Measurements from ENCODE around the gene SNX11.
A peak's percentile ranks its signal among the peaks of the same experiment; 100 is the strongest.
"Not testable (repeated sequence)": the region's sequence is repeated elsewhere in the genome, so short reads cannot be mapped to it uniquely, and the experiment has no call there.

The SNX11 gene, protein sequence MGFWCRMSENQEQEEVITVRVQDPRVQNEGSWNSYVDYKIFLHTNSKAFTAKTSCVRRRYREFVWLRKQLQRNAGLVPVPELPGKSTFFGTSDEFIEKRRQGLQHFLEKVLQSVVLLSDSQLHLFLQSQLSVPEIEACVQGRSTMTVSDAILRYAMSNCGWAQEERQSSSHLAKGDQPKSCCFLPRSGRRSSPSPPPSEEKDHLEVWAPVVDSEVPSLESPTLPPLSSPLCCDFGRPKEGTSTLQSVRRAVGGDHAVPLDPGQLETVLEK

DNA sequence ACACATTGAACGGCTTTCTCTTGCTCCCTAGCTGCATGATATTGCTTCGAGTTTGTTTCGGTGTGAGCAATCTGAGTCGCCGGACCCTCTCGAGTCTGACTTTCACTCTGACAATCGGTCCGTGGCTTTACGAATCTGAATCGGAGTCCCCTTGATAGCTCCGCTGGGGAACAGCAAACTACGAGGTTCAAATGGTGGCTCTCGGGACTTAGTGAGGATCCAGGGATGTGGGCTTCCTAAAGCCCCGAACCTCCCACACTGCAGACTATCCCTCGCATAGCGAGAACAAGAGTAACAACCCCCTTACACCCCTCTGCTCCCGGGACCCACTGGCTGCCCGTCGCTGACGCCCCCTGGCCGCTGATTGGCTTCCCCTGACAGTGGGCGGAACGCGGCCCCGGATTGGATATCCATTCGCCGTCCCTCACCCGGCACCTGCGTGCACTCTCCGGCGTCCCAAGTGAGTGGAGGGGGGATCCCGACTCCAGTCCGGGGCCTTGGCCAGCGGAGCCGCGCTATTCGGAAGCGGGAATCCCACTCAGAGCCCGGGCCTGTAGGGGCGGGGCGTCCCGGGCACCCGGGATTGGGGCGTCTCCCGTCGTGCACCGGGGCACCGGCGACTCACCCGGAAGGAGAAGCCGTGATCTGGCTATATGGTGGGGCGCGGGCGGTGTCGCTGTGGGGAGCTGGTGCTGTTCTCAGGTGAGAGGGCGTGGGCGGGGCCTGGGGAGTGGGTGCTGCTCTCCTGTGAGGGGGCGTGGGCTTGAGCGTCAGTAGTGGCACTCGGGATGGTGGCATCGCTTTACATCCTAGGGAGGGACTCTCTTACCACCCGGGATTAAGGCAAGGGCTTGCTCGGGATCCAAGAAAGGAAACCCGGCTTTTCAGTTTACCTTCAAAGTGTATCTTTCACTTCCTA lies at the start of gene SNX11:
SNX11 (plus strand) TSS at position 630 of the 919 bp plus-strand sequence. CDS start 4,278 bp downstream, outside the sequence.
- DNase-seq (ENCODE audit: low read depth), result peak; percentile 81

DNA sequence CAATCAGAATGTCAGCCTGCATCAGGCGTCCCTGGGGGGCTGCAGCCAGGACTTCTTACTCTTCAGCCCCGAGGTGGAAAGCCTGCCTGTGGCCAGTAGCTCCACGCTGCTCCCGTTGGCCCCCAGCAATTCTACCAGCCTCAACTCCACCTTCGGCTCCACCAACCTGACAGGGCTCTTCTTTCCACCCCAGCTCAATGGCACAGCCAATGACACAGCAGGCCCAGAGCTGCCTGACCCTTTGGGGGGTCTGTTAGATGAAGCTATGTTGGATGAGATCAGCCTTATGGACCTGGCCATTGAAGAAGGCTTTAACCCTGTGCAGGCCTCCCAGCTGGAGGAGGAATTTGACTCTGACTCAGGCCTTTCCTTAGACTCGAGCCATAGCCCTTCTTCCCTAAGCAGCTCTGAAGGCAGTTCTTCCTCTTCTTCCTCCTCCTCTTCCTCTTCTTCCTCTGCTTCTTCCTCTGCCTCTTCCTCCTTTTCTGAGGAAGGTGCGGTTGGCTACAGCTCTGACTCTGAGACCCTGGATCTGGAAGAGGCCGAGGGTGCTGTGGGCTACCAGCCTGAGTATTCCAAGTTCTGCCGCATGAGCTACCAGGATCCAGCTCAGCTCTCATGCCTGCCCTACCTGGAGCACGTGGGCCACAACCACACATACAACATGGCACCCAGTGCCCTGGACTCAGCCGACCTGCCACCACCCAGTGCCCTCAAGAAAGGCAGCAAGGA lies 49.0 kb upstream of the SNX11 start:
- DNase-seq (ENCODE audit: low read depth), result no peak

DNA sequence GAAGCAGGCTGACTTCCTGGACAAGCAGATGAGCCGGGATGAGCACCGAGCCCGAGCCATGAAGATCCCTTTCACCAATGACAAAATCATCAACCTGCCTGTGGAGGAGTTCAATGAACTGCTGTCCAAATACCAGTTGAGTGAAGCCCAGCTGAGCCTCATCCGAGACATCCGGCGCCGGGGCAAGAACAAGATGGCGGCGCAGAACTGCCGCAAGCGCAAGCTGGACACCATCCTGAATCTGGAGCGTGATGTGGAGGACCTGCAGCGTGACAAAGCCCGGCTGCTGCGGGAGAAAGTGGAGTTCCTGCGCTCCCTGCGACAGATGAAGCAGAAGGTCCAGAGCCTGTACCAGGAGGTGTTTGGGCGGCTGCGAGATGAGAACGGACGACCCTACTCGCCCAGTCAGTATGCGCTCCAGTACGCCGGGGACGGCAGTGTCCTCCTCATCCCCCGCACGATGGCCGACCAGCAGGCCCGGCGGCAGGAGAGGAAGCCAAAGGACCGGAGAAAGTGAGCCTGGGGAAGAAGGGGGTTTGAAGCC lies 48.4 kb upstream of the SNX11 start:
- no peak for DNase-seq (ENCODE audit: low read depth)

DNA sequence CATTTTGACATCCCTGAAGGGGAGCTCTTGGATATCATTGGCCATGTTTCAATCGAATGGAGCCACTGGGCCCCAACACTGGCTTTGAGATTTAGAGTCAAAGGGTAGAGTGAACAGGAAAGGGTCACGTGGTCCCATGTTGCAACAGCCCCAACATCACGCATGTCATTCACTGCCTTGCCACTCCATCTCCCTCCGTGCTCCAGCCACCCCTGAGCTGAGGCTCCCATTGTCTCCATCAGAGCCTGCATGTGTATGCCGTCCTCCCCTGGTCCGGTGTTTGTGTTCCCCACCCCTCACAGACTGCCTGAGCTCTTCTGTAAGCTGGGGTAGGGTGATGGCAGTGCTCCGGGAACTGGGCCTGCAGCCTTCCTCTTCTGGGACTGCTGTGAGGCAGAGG lies 47.3 kb upstream of the SNX11 start:
- DNase-seq (ENCODE audit: low read depth), result no peak

DNA sequence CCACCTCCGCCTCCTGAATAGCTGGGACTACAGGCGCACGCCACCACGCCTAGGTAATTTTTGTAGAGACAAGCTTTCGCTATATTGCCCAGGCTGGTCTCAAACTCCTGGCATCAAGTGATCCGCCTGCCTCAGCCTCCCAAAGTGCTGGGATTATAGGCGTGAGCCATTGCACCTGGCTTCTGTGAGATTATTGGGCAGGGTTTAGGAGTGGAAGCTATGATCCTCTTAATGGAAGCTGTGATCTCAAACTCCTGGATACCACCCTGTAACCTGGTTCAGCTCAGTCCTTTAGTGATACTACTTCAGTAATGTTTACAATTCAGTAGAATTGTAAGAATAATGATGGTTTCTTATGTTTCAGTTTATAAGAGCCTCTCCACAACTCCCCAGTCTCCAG lies 45.3 kb upstream of the SNX11 start:
- DNase-seq (ENCODE audit: low read depth), result no peak

DNA sequence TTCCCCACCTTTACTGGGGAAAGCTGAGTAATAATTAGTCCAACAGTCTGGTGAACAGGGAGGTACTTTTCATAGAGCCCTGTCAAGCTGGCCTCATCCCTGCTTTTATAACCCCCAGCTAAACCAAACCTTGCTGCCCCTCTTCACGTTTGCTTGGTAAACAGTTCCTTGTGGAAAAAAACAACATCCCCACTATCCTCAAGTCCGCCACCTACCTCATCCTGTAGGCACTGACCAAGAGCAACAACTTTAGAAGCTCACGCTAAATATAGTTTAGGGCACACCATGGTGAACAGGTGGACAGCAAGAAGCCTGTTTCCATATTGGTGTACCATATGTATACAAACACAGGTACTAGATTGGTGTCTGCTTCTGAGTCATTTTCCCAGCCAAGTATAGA lies 42.9 kb upstream of the SNX11 start:
- DNase-seq (ENCODE audit: low read depth), result no peak

DNA sequence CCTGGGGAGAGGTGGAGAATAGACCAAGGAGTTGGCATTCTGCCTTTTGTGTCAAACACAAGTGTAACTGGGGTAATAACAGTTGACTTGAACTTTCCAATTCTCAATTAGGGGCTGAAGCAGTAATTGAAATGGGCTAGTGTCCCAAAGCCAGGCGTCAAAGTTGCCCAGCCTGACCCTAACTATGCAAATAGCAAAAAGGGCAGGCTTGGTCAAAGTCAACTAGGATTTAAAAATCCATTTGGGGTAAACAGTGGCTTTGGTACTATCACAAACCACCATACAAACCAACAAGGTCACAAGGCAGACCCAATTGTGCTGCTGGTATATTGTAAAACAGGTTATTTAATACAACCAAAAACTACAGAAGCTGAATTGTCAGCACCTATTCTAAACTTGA lies 41.4 kb upstream of the SNX11 start:
- no peak for DNase-seq (ENCODE audit: low read depth)

DNA sequence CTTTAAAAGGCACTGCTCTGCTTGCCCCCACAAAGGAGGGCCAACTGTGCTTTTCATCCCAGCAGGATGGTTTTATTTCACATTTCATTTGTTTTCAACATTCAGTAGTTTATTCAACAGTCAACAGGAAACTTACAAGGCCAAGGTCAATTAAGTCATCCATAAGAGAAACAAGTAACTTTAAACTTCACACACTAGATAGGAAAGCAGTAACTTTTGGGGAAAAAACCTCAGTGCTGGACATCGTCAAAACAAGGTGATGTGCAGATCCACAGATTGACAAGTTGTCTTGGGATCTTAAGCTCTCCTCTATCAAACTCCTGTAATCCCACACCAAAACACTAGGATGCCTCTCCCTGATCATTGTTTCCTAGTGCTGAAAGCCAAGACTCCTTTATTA lies 40.9 kb upstream of the SNX11 start:
- DNase-seq (ENCODE audit: low read depth), result no peak

DNA sequence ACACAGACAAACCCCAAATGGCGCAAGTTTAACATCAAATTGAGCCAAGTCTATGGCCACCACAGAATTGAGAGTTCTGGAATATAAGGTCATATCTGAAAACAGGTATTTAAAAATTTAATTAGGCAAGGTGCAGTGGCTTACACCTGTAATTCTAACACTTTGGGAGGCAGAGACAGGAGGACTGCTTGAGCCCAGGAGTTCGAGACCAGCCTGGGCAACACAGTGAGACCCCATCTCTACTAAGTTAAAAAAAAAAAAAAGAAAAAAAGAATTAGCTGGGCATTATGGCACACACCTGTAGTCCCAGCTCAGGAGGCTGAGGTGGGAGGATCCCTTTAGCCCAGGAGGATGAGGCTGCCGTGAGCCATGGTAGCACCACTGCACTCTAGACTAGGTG lies 40.3 kb upstream of the SNX11 start:
- no peak for DNase-seq (ENCODE audit: low read depth)

DNA sequence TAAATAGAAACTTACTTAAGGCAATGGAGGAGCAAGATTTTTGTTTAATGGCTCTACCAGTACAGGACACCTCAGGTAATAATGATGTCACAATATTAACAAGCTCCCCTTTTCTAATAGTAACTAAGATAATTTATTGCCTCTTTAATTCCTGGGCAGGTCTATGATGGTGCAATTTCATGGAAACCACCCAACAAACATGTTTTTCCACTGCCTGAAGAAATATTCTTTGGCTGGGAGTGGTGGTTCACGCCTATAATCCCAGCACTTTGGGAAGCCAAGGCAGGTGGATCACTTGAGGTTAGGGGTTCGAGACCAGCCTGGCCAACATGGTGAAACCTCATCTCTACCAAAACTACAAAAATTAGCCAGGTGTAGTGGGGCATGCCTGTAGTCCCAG lies 39.8 kb upstream of the SNX11 start:
- not testable (repeated sequence) for DNase-seq (ENCODE audit: low read depth)

DNA sequence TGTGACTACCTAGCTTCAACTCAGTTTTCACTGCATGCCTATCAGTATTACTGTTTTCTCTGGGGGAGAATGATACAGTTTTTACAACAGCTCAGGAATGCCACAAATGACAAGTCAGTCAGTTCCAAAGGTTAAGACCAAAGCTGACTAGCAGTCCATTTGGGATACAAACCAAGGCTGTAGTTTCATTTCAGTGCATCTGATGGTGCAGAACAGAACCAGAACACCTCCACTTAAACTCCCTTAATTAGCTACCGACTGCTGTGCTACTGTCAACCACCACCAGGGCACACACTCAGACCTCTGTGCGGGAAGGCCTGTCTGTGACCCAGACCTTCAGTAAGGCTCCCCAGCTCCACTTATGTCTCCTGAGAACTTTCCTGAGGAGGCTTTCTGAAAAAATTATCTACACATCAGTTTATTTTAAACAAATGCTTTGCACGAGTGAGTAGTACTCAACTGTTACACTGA lies 39.0 kb upstream of the SNX11 start:
- DNase-seq (ENCODE audit: low read depth), result no peak

DNA sequence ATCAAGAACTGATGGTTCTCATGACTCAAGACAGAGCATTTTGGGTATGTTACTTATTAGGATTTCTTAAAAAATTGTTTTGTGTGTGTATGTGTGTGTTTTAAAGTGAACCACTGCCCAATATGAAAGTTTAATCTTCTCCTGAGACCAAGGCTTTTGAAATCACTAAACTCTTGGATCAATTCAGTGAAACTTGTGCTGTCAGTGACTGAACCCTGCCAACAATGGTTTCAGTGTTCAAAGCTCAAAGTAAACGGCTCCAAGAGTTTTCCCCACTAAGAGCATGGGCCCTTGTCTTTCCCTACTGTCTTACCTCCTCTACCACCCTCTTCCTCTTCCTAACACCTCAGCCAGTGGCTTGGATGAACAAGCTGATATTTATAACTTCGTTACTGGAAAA lies 37.4 kb upstream of the SNX11 start:
- no peak for DNase-seq (ENCODE audit: low read depth)

DNA sequence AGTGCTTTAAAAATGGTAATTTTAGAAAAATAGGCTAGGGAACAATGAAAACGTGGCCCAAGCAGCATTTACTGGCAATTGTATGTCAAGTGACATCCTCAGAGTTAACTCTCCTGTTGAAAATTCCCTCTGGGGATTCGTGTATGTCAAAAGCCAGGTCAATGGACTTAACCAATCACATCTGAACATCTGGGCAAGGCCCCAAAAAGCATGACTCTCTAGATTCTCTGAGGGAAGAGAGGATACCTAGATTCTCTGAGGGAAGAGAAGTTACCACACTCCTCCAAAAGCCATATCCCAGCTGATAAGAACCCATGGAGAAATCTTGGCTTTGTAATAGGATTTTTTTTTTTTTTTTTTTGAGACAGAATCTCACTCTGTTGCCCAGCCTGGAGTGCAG lies 35.9 kb upstream of the SNX11 start:
- DNase-seq (ENCODE audit: low read depth), result no peak

DNA sequence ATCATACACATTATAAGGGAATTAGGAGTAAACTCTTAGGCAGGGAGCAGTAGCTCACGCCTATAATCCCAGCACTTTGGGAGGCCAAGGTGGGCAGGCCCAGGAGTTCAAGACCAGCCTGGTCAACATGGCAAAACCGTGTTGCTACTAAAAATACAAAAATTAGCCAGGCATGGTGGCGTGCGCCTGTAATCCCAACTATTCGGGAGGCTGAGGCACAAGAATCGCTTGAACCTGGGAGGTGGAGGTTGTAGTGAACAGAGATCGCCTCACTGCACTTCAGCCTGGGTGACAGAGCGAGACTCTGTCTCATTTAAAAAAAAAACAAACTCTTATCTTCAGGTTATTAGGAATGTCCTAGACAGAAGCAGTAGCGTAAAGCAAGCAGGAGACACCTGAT lies 34.8 kb upstream of the SNX11 start:
- DNase-seq (ENCODE audit: low read depth), result not testable (repeated sequence)

DNA sequence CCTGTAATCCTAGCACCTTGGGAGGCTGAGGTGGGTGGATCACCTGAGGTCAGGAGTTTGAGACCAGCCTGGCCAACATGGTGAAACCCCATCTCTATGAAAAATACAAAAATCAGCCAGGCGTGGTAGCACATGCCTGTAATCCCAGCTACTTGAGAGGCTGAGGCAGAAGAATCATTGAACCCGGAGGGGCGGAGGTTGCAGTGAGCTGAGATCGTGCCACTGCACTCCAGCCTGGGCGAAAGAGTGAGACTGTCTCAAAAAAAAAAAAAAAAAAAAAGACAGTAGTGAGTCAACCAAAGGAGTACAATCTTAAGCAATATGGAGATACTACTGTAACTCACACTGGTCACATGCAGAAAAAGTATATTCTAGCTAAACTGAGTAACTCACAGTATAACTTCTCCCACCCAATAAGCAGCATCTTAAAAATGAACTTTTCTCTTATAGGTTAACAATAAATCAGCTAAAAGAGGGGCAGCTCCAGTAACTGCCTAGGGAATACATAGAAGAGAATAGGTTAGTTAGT lies 33.9 kb upstream of the SNX11 start:
- DNase-seq (ENCODE audit: low read depth), result not testable (repeated sequence)

DNA sequence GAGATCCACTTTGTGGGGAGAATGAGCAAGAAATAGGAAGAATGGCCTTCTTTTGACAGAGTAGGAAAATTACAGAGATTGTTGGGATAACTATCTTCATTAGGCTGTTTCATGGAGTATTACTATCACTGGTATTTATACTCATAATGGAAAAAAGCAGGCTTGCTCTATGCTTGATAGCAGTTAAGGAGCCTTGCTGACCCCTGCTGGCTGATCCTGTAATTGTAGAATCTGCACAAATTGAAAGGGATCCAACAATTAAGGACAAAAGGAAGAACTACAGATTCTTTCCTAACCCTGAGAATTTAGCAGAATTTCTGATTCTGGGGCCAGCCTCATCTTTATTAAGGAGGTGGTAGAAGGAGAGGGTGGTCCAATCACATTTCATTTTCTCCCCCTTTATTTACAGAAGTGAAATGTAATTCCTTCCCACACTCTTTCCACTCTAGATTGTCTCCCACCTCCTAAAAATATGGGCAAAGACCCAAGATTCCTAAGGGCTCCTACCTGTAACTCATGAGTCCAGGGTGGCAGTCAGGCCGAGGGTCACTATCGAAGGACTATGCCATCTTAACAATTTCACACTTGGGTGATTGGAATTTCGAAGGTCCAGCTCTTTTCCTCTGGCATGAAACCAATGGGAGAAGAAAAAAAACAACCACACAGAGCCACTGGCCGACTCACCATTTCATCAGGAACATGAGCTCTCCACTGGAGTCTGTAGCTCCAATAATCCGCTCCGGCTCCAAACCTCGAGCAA lies 33.1 kb upstream of the SNX11 start:
- peak; percentile 48 for DNase-seq (ENCODE audit: low read depth)

DNA sequence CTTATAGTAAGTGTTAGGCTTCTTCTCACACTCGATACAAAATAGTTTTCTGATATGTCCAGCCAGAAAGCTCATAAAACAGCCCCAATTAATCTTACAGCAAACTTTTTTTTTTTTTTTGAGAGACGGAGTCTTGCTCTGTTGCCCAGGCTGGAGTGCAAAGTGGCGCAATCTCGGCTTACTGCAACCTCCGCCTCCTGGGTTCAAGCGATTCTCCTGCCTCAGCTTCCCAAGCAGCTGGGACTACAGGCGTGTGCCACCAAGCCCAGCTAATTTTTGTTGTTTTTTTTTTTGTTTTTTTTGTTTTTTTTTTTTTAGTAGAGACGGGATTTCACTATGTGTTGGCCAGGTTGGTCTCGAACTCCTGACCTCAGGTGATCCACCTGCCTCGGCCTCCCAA lies 30.4 kb upstream of the SNX11 start:
- DNase-seq (ENCODE audit: low read depth), result not testable (repeated sequence)

DNA sequence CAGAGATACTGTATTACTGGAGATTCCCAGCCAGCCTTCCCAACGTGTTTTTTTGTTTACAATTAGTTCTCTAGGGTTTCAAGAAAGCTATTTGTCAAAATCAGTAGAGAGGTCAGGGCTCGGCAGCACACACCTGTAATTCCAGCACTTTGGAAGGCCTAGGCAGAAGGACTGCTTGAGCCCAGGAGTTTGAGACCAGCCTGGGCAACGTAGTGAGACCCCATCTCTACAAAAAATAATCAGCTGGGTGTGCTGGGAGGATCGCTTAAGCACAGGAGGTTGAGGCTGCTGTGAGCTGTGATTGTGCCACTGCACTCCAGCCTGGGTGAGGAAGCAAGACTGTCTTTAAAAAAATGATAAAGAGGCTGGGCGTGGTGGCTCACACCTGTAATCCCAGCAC lies 25.7 kb upstream of the SNX11 start:
- DNase-seq (ENCODE audit: low read depth), result no peak

DNA sequence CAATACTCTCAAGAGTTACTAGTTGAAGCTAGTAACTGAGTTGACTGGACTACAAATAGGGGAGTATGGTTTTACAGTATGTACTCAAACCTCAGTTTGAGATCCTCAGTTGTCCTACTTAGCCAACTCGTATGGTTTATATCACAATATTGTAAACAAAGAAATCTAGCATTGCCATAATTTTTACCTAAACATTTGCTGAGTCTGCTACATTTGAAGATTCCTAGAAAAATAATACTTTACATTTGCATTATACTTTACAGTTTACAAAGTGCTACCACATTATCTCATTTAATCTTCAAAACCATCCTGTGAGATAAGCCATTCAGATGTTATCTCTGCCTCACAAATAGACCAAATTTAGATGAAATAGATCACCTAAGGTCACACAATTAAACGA lies 22.6 kb upstream of the SNX11 start:
- no peak for DNase-seq (ENCODE audit: low read depth)

DNA sequence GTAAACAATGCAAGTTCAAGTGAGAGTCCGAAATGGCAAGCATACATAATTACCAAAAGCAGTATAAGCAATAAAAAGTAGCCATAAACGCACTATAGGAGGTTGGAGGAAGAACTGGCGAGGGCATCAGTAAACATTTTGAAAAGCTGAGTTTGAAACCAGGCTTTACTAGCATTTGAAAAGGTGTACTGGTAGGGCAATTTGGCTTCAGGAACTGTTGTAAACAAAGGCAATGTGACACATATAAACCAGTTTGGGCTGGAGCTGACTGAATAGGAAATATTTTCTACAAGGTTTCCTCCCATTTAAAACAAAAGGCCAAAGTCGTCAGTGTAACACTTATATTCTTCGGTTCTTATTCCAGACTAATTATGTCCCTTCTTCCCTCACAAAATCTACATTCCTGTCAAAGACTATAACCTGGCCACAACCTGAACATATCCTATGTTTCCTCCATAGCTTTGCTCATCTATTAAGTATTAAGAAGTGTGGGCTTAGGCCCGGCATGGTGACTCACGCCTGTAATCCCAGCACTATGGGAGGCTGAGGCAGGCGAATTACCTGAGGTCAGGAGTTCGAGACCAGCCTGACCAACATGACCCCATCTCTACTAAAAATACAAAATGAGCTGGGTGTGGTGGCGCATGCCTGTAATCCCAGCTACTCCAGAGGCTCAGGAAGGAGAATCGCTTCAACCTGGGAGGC lies 14.1 kb upstream of the SNX11 start:
- DNase-seq (ENCODE audit: low read depth), result no peak

DNA sequence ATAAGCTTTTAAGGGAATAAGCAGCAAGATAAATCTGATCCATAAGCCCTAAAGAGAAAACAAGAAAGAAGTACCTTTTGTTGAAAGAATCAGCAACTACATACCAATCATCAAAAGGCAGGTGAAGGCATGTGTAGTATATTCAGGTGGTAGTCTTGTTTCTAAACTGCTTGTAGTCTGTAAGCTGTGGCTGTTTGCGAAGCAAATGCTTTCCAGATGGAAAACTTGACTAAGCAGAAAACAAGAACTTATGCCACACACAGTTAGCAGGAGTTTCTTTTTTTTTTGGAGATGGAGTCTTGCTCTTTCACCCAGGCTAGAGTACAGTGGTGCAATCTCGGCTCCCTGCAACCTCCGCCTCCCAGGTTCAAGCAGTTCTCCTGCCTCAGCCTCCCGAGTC lies 12.0 kb upstream of the SNX11 start:
- DNase-seq (ENCODE audit: low read depth), result no peak

All from stimulated activated CD8-positive, alpha-beta memory T cell treated with anti-CD3 and anti-CD28 coated beads, Interleukin-7, amount 100 ng/mL, for 24 hours (primary cell).